CD14-positive monocyte (primary cell): ENCODE results near the gene ARFGEF3. TPM values are rescaled to one million over a fixed set of nuclear protein-coding genes. Genes with fewer than 3 reads are reported as not detected.

Experiments used
- DNase-seq, 3 donors: peaks; one replicate each; pipeline ENCODE4 v3.0.0-alpha.2; 2011 to 2022
- H2AFZ ChIP-seq: 2 replicates; pipeline ENCODE4 v1.6.0; 2012; ENCODE audit warnings: mild to moderate bottlenecking, low read depth, low read length, inconsistent platforms; ENCODE audit not compliant: insufficient read depth, poor library complexity, severe bottlenecking
- H3K27ac ChIP-seq, 2 donors: 1 replicate in 1 of 2; 2 replicates in 1 of 2; pipeline ENCODE4 v1.5.1; 2012 to 2013; ENCODE audit warnings: low read length in 2 of 2, control low read depth in 1 of 2, inconsistent platforms in 1 of 2, low read depth in 1 of 2, mild to moderate bottlenecking in 1 of 2
- H3K27me3 ChIP-seq, 2 donors: one replicate each; pipeline versions ENCODE4 v1.6.0 to v1.6.1; 2011 to 2013; ENCODE audit warnings: low read length in 2 of 2; ENCODE audit not compliant: control insufficient read depth in 2 of 2, insufficient read depth in 2 of 2
- H3K36me3 ChIP-seq, 2 donors: replicated peaks in 1 of 2; 1 replicate in 1 of 2; 2 replicates in 1 of 2; pipeline versions ENCODE4 v1.5.1 to v1.6.1; 2012 to 2013; ENCODE audit warnings: low read length in 2 of 2, control low read depth in 1 of 2, inconsistent platforms in 1 of 2, mild to moderate bottlenecking in 1 of 2; ENCODE audit not compliant: insufficient read depth in 2 of 2, control insufficient read depth in 1 of 2
- H3K4me1 ChIP-seq, 2 donors: 1 replicate in 1 of 2; 2 replicates in 1 of 2; pipeline versions ENCODE4 v1.5.1 to v1.6.1; 2012 to 2013; ENCODE audit warnings: low read length in 2 of 2, control low read depth in 1 of 2, inconsistent platforms in 1 of 2, mild to moderate bottlenecking in 1 of 2, moderate library complexity in 1 of 2; ENCODE audit not compliant: insufficient read depth in 2 of 2, control insufficient read depth in 1 of 2
- H3K4me2 ChIP-seq: replicated peaks from 2 replicates; pipeline ENCODE3; 2012; ENCODE audit warnings: low read length, moderate library complexity, mild to moderate bottlenecking; ENCODE audit not compliant: poor library complexity, severe bottlenecking; ENCODE audit errors: extremely low read depth
- H3K4me3 ChIP-seq, 3 experiments: fragments of 200-600 bp in 1 of 3; sonication (generic) in 1 of 3; replicated peaks in 1 of 3; 1 replicate in 2 of 3; 2 replicates in 1 of 3; pipeline ENCODE4 v1.5.1; 2011 to 2013; ENCODE audit warnings: low read length in 3 of 3, mild to moderate bottlenecking in 3 of 3, control low read depth in 2 of 3, low read depth in 2 of 3, inconsistent platforms in 1 of 3, moderate library complexity in 1 of 3
- H3K79me2 ChIP-seq: 2 replicates; pipeline ENCODE4 v1.6.0; 2012; ENCODE audit warnings: mild to moderate bottlenecking, control low read depth, inconsistent platforms, low read length, moderate library complexity; ENCODE audit not compliant: insufficient read depth
- H3K9ac ChIP-seq: 2 replicates; pipeline ENCODE4 v1.6.0; 2017; ENCODE audit warnings: low read length, mild to moderate bottlenecking; ENCODE audit not compliant: insufficient read depth, poor library complexity, severe bottlenecking
- H3K9me3 ChIP-seq, 2 donors: replicated peaks in 1 of 2; 1 replicate in 1 of 2; 2 replicates in 1 of 2; pipeline versions ENCODE4 v1.5.1 to v1.6.1; 2012 to 2013; ENCODE audit warnings: low read length in 2 of 2, control low read depth in 1 of 2; ENCODE audit not compliant: control insufficient read depth in 1 of 2, insufficient read depth in 1 of 2
- H4K20me1 ChIP-seq: 2 replicates; pipeline ENCODE4 v1.6.0; 2012; ENCODE audit warnings: mild to moderate bottlenecking, low read length, control low read depth, moderate library complexity; ENCODE audit not compliant: insufficient read depth
- H3K27ac Mint-ChIP-seq, 7 donors: one replicate each; pipeline ENCODE4 v1.8.0; 2020; ENCODE audit warnings: mild to moderate bottlenecking in 7 of 7, mixed read lengths in 7 of 7, moderate library complexity in 6 of 7, inconsistent platforms in 2 of 7
- H3K27me3 Mint-ChIP-seq, 3 donors: one replicate each; pipeline ENCODE4 v1.8.0; 2021 to 2022; ENCODE audit warnings: low read depth in 3 of 3, mild to moderate bottlenecking in 3 of 3, mixed read lengths in 3 of 3, moderate library complexity in 3 of 3, inconsistent platforms in 1 of 3
- H3K36me3 Mint-ChIP-seq, 2 donors: one replicate each; pipeline ENCODE4 v1.8.0; 2020; ENCODE audit warnings: mixed read lengths in 2 of 2, inconsistent platforms in 1 of 2, mild to moderate bottlenecking in 1 of 2
- H3K4me1 Mint-ChIP-seq: one replicate; pipeline ENCODE4 v1.8.0; 2020; ENCODE audit warnings: mild to moderate bottlenecking, mixed read lengths
- H3K4me3 Mint-ChIP-seq, 2 donors: one replicate each; pipeline ENCODE4 v1.8.0; 2020; ENCODE audit warnings: mild to moderate bottlenecking in 2 of 2, mixed read lengths in 2 of 2, moderate library complexity in 1 of 2
- H3K9me3 Mint-ChIP-seq, 7 donors: one replicate each; pipeline ENCODE4 v1.8.0; 2020 to 2022; ENCODE audit warnings: mixed read lengths in 7 of 7, mild to moderate bottlenecking in 6 of 7, moderate library complexity in 6 of 7, inconsistent platforms in 2 of 7
- CTCF ChIP-seq: fragments of 200-600 bp; IDR thresholded peaks from one replicate; pipeline ENCODE4 v1.8.0; 2022; ENCODE audit warnings: antibody characterized with exemption, mild to moderate bottlenecking
- WGBS: methylation state at CpG from one replicate; pipeline ENCODE4 v1.1.5; 2013; ENCODE audit warnings: missing lambda C conversion rate; ENCODE audit not compliant: insufficient coverage; 5-methylcytosine and 5-hydroxymethylcytosine counted together
- intact Hi-C, 2 donors: fragments of 100-400 bp; cut with micrococcal nuclease; formaldehyde crosslinking; loops; one replicate each; pipeline versions ENCODE4 v1.15.0 to v1.15.1; 2023
- polyA plus RNA-seq, 3 donors: library from polyadenylated mRNA; depleted of rRNA in 1 of 3; unstranded in 2 of 3; stranded (reverse) in 1 of 3; fragments of 300-500 nt in 2 of 3; fragments of >200 nt in 1 of 3; fragmentation: Illumina TruSeq in 2 of 3; gene quantifications; 1 replicate in 2 of 3; 2 replicates in 1 of 3; pipeline ENCODE4 v1.2.3, GENCODE V29; 2012 to 2021

Gene ARFGEF3
- polyA plus RNA-seq, 3 donors = not detected

GRCh38 chr6:138162111-138162954 is 594 bp downstream of the ARFGEF3 start:
- H3K27me3 Mint-ChIP-seq = peaks cover 59 to 72% (median 62%) of the 10 kb centered on the region in 3 donors
- WGBS = 1% methylated on average over 52 of the region's 53 CpGs
- peaks cover 3 to 14% of the 10 kb centered on the region in 2 donors for H3K36me3 Mint-ChIP-seq
- TF ChIP-seq CTCF = no peak
- H4K20me1 ChIP-seq = no peaks in the 10 kb centered on the region
- H3K79me2 ChIP-seq = no peaks in the 10 kb centered on the region
- peaks cover 10 to 15% of the 10 kb centered on the region in 2 donors for H3K4me1 ChIP-seq
- H3K27ac ChIP-seq = no peak overlapping the region
- H3K4me3 Mint-ChIP-seq = peak overlapping the region; percentile 78 to 94
- intact Hi-C loops = no loop called here
- H3K27me3 ChIP-seq = peaks cover 54 to 64% of the 10 kb centered on the region in 2 donors
- H3K4me1 Mint-ChIP-seq = peaks cover 16% of the 10 kb centered on the region
- peak overlapping the region; percentile 14 to 76 (median 24) for H3K4me3 ChIP-seq
- DNase-seq = peak; percentile 23 to 46 (median 40)
- H2AFZ ChIP-seq = peak overlapping the region; percentile 69
- H3K4me2 ChIP-seq = peak overlapping the region; percentile 90
- H3K27ac Mint-ChIP-seq = peak overlapping the region in 2 of 7 donors; percentile 14 to 48
- peaks cover 0 to 17% (median 6%) of the 10 kb centered on the region in 7 donors for H3K9me3 Mint-ChIP-seq
- peak overlapping the region; percentile 48 for H3K9ac ChIP-seq
- H3K9me3 ChIP-seq = peaks cover 0 to 19% of the 10 kb centered on the region in 2 donors
- H3K36me3 ChIP-seq = no peaks in the 10 kb centered on the region

GRCh38 chr6:138162955-138163575 is 1.3 kb downstream of the ARFGEF3 start:
- no peak overlapping the region for H3K9ac ChIP-seq

More at GRCh38 chr6:138162955-138163575, 1.3 kb downstream of the ARFGEF3 start:
- H3K36me3 ChIP-seq = no peaks in the 10 kb centered on the region
- H2AFZ ChIP-seq = no peak overlapping the region
- no peaks in the 10 kb centered on the region for H4K20me1 ChIP-seq
- no peak for DNase-seq
- H3K4me2 ChIP-seq = no peak overlapping the region
- peaks cover 0 to 17% (median 8%) of the 10 kb centered on the region in 7 donors for H3K9me3 Mint-ChIP-seq
- no peaks in the 10 kb centered on the region for H3K79me2 ChIP-seq
- TF ChIP-seq CTCF = no peak
- H3K4me3 Mint-ChIP-seq = peak overlapping the region; percentile 78 to 94
- H3K4me1 Mint-ChIP-seq = peaks cover 16% of the 10 kb centered on the region
- peaks cover 0 to 19% of the 10 kb centered on the region in 2 donors for H3K9me3 ChIP-seq
- no peak overlapping the region for H3K4me3 ChIP-seq
- peaks cover 51 to 61% of the 10 kb centered on the region in 2 donors for H3K27me3 ChIP-seq
- intact Hi-C loops = no loop called here
- peaks cover 10 to 15% of the 10 kb centered on the region in 2 donors for H3K4me1 ChIP-seq
- 86% methylated on average over 2 of the region's 5 CpGs for WGBS
- no peak overlapping the region for H3K27ac Mint-ChIP-seq
- peaks cover 3 to 14% of the 10 kb centered on the region in 2 donors for H3K36me3 Mint-ChIP-seq
- H3K27ac ChIP-seq = no peak overlapping the region
- peaks cover 58 to 69% (median 65%) of the 10 kb centered on the region in 3 donors for H3K27me3 Mint-ChIP-seq
